ENCODE data around the gene NEUROD2.

DNA sequence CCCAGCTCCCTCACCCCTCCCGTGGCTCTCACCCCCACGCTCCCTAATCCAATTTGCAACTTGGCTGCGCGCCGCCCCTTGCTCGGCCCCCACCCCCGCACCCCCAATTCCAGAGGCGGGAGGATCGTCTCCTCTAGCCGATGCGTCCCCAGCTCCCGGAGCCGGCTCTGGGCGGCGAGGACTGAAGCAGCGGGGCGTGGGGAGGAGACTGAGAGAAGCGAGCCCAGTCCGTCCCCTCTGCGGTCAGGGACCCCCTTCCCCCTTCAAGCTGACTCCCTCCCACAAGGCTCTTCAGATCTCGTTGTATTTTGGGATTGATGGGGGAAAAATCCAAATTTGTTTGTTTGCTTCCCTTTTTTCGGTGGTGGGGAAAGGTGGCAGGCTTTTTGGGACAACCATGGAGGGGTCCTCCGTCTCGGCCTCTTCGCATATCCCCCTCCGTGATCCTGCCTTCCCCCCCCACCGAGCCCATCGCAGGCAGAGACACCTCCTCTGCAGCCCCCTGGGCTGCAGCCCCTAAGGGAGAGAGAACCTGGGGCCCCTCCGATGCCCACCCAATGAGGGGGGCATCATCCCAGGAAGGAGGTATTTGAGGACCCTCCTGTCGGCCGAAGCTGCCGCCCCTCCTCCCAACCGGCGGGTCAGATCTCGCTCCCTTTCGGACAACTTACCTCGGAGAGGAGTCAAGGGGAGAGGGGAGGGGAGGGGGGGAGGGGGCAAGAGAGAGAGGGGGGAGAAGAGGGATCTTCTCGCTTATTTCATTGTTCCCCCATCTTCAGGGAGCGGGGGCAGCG lies 466 bp downstream of the NEUROD2 start:
- TF ChIP-seq POLR2A (IDR thresholded peaks at IDR 0.05; ENCODE audit: low read depth, low read length) (no peak), SIN3A (IDR thresholded peaks at IDR 0.05; ENCODE audit: low read depth, low read length) (no peak), KDM1A (IDR thresholded peaks at IDR 0.05; ENCODE audit: borderline replicate concordance) (no peak), CHD2 (IDR thresholded peaks at IDR 0.05; ENCODE audit: borderline replicate concordance, low read depth, low read length) (no peak), POLR2AphosphoS5 (IDR thresholded peaks at IDR 0.05; ENCODE audit: low read length) (no peak), SP1 (IDR thresholded peaks at IDR 0.05; ENCODE audit: low read depth, low read length) (no peak), CBFB (IDR thresholded peaks at IDR 0.05; ENCODE audit: low read depth) (no peak), NRF1 (conservative IDR thresholded peaks at IDR 0.05; ENCODE audit: low read depth, low read length) (no peak), YY1 (IDR thresholded peaks at IDR 0.05; ENCODE audit: low read depth, low read length) (no peak), CREB1 (IDR thresholded peaks at IDR 0.05; ENCODE audit: low read depth) (no peak)
- TF ChIP-seq, protein P1, sequence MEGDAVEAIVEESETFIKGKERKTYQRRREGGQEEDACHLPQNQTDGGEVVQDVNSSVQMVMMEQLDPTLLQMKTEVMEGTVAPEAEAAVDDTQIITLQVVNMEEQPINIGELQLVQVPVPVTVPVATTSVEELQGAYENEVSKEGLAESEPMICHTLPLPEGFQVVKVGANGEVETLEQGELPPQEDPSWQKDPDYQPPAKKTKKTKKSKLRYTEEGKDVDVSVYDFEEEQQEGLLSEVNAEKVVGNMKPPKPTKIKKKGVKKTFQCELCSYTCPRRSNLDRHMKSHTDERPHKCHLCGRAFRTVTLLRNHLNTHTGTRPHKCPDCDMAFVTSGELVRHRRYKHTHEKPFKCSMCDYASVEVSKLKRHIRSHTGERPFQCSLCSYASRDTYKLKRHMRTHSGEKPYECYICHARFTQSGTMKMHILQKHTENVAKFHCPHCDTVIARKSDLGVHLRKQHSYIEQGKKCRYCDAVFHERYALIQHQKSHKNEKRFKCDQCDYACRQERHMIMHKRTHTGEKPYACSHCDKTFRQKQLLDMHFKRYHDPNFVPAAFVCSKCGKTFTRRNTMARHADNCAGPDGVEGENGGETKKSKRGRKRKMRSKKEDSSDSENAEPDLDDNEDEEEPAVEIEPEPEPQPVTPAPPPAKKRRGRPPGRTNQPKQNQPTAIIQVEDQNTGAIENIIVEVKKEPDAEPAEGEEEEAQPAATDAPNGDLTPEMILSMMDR (IDR thresholded peaks at IDR 0.05 in 2 of 3, conservative IDR thresholded peaks at IDR 0.05 in 1 of 3; ENCODE audit: control insufficient read depth in 2 of 3, extremely low read depth in 1 of 3, insufficient read depth in 1 of 3, low read depth in 3 of 3, low read length in 3 of 3): no peak
- TF ChIP-seq, protein P2, sequence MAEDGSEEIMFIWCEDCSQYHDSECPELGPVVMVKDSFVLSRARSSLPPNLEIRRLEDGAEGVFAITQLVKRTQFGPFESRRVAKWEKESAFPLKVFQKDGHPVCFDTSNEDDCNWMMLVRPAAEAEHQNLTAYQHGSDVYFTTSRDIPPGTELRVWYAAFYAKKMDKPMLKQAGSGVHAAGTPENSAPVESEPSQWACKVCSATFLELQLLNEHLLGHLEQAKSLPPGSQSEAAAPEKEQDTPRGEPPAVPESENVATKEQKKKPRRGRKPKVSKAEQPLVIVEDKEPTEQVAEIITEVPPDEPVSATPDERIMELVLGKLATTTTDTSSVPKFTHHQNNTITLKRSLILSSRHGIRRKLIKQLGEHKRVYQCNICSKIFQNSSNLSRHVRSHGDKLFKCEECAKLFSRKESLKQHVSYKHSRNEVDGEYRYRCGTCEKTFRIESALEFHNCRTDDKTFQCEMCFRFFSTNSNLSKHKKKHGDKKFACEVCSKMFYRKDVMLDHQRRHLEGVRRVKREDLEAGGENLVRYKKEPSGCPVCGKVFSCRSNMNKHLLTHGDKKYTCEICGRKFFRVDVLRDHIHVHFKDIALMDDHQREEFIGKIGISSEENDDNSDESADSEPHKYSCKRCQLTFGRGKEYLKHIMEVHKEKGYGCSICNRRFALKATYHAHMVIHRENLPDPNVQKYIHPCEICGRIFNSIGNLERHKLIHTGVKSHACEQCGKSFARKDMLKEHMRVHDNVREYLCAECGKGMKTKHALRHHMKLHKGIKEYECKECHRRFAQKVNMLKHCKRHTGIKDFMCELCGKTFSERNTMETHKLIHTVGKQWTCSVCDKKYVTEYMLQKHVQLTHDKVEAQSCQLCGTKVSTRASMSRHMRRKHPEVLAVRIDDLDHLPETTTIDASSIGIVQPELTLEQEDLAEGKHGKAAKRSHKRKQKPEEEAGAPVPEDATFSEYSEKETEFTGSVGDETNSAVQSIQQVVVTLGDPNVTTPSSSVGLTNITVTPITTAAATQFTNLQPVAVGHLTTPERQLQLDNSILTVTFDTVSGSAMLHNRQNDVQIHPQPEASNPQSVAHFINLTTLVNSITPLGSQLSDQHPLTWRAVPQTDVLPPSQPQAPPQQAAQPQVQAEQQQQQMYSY (CRISPR knock-in tag; IDR thresholded peaks at IDR 0.05): no peak
- TF ChIP-seq, protein P3, sequence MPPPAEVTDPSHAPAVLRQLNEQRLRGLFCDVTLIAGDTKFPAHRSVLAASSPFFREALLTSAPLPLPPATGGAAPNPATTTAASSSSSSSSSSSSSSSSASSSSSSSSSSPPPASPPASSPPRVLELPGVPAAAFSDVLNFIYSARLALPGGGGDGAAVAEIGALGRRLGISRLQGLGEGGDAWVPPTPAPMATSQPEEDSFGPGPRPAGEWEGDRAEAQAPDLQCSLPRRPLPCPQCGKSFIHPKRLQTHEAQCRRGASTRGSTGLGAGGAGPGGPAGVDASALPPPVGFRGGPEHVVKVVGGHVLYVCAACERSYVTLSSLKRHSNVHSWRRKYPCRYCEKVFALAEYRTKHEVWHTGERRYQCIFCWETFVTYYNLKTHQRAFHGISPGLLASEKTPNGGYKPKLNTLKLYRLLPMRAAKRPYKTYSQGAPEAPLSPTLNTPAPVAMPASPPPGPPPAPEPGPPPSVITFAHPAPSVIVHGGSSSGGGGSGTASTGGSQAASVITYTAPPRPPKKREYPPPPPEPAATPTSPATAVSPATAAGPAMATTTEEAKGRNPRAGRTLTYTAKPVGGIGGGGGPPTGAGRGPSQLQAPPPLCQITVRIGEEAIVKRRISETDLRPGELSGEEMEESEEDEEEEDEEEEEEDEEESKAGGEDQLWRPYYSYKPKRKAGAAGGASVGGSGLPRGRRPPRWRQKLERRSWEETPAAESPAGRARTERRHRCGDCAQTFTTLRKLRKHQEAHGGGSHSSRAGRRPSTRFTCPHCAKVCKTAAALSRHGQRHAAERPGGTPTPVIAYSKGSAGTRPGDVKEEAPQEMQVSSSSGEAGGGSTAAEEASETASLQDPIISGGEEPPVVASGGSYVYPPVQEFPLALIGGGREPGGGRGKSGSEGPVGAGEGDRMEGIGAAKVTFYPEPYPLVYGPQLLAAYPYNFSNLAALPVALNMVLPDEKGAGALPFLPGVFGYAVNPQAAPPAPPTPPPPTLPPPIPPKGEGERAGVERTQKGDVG (CRISPR knock-in tag; IDR thresholded peaks at IDR 0.05): no peak

Data from GM12878 (cell line).